Keratinocyte (primary cell): ENCODE measurements around the gene CCS.

Experiments
- EZH2 ChIP-seq: IDR thresholded peaks from one replicate; pipeline ENCODE4 v1.6.1; 2012; ENCODE audit warnings: inconsistent platforms, mild to moderate bottlenecking, low read length, moderate library complexity
- TF ChIP-seq, protein P1 (sequence below), 3 experiments: IDR thresholded peaks in 1 of 3; conservative IDR thresholded peaks in 1 of 3; optimal IDR thresholded peaks in 1 of 3; 2 replicates in 2 of 3; 3 replicates in 1 of 3; pipeline versions ENCODE3 to v1.5.1; 2011; ENCODE audit warnings: low read length in 3 of 3, mild to moderate bottlenecking in 3 of 3, moderate library complexity in 2 of 3, control low read depth in 1 of 3, inconsistent platforms in 1 of 3; ENCODE audit not compliant: insufficient read depth in 2 of 3; ENCODE audit errors: extremely low read depth in 1 of 3

- TF ChIP-seq, protein P1, sequence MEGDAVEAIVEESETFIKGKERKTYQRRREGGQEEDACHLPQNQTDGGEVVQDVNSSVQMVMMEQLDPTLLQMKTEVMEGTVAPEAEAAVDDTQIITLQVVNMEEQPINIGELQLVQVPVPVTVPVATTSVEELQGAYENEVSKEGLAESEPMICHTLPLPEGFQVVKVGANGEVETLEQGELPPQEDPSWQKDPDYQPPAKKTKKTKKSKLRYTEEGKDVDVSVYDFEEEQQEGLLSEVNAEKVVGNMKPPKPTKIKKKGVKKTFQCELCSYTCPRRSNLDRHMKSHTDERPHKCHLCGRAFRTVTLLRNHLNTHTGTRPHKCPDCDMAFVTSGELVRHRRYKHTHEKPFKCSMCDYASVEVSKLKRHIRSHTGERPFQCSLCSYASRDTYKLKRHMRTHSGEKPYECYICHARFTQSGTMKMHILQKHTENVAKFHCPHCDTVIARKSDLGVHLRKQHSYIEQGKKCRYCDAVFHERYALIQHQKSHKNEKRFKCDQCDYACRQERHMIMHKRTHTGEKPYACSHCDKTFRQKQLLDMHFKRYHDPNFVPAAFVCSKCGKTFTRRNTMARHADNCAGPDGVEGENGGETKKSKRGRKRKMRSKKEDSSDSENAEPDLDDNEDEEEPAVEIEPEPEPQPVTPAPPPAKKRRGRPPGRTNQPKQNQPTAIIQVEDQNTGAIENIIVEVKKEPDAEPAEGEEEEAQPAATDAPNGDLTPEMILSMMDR (optimal IDR thresholded peaks at IDR 0.05 in 1 of 3, IDR thresholded peaks at IDR 0.05 in 1 of 3, conservative IDR thresholded peaks at IDR 0.05 in 1 of 3; ENCODE audit: extremely low read depth in 1 of 3, insufficient read depth in 2 of 3, low read length in 3 of 3) = no peak
- no peak for TF ChIP-seq EZH2
Measured at GRCh38 chr11:66559866-66560676, 32.9 kb upstream of the CCS start.
